Pons (tissue), 1 donor: ENCODE results near the gene CLEC16A.

Experiments used
- DNase-seq: peaks from one replicate; pipeline ENCODE4 v3.0.0-alpha.2; 2016; ENCODE audit warnings: low spot score

Gene CLEC16A

GRCh38 chr16:11121083-11121608, 176.8 kb downstream of the CLEC16A start:
- no peak for DNase-seq

- DNase-seq, result no peak
These were observed 177.7 kb downstream of the CLEC16A start for GRCh38 chr16:11121914-11122692.

GRCh38 chr16:11123666-11124065, 179.3 kb downstream of the CLEC16A start:
- DNase-seq, result no peak

GRCh38 chr16:11125936-11126335, 181.6 kb downstream of the CLEC16A start:
- DNase-seq, result no peak

- DNase-seq, result no peak
These were observed 182.2 kb downstream of the CLEC16A start for GRCh38 chr16:11126399-11127054.

- no peak for DNase-seq
These were observed 183.3 kb downstream of the CLEC16A start for GRCh38 chr16:11127610-11128195.

- DNase-seq, result no peak
These were observed 184.1 kb downstream of the CLEC16A start for GRCh38 chr16:11128211-11129141.

- DNase-seq, result no peak
These were observed 185.0 kb downstream of the CLEC16A start for GRCh38 chr16:11129378-11129781.

GRCh38 chr16:11130978-11131665, 186.8 kb downstream of the CLEC16A start:
- DNase-seq, result no peak

- no peak for DNase-seq
These were observed 187.3 kb downstream of the CLEC16A start for GRCh38 chr16:11131706-11132105.

- DNase-seq, result no peak
These were observed 189.1 kb downstream of the CLEC16A start for GRCh38 chr16:11133344-11133943.

GRCh38 chr16:11134722-11135463, 190.5 kb downstream of the CLEC16A start:
- DNase-seq, result no peak

- DNase-seq, result no peak
These were observed 191.2 kb downstream of the CLEC16A start for GRCh38 chr16:11135464-11135973.

GRCh38 chr16:11136600-11136999, 192.2 kb downstream of the CLEC16A start:
- DNase-seq, result no peak

GRCh38 chr16:11138022-11138768, 193.8 kb downstream of the CLEC16A start:
- no peak for DNase-seq

- DNase-seq, result no peak
These were observed 194.5 kb downstream of the CLEC16A start for GRCh38 chr16:11138769-11139325.

- no peak for DNase-seq
These were observed 195.1 kb downstream of the CLEC16A start for GRCh38 chr16:11139326-11140097.

GRCh38 chr16:11140098-11140375, 195.7 kb downstream of the CLEC16A start:
- no peak for DNase-seq
